HepG2 (cell line): ENCODE data around the gene ANLN. TPM values are rescaled to one million over a fixed set of nuclear protein-coding genes. Genes with fewer than 3 reads are reported as not detected.

Experiments used
- ATAC-seq: fragments of 200-7000 bp; cut with Tn5 transposase; 3 replicates; pipeline ENCODE4 v1.9.1; 2020; ENCODE audit warnings: mild to moderate bottlenecking, moderate library complexity
- BruUV-seq: library from RNA; stranded (reverse); fragments of 400-500 nt; replicated peaks from 2 replicates; lab custom pipeline; 2021; lab: Mats Ljungman, UMichigan
- CTCF ChIA-PET: fragments of 300-600 bp; formaldehyde crosslinking; extraction: SDS; loops from one replicate; lab custom pipeline; 2021; ENCODE audit warnings: low total read pairs, inconsistent platforms, low intra/inter-chr PET ratio; lab: Yijun Ruan, JAX
- POLR2A ChIA-PET: fragments of 350-600 bp; sonication (Branson Sonifier 250); formaldehyde crosslinking; loops from one replicate; lab custom pipeline; 2020; ENCODE audit warnings: antibody characterized with exemption, inconsistent platforms; lab: Yijun Ruan, JAX
- DNase-seq: peaks from one replicate; pipeline ENCODE4 v3.0.0-alpha.2; 2015; ENCODE audit warnings: low spot score
- FAIRE-seq: peaks from 3 replicates; lab custom pipeline; 2011; peaks lifted over from hg19 to GRCh38; lab: Jason Lieb, UNC
- H2AFZ ChIP-seq: one replicate; pipeline ENCODE4 v1.6.1; 2011; ENCODE audit warnings: low read length, inconsistent platforms
- H3K27ac ChIP-seq: fragments of 300-600 bp; 3 replicates; pipeline ENCODE4 v1.8.0; 2011; ENCODE audit warnings: mixed run types, mild to moderate bottlenecking, mixed read lengths, low read length, inconsistent platforms; ENCODE audit not compliant: insufficient read depth; ENCODE audit errors: extremely low read length
- H3K27me3 ChIP-seq, 2 experiments: fragments of 200-600 bp in 1 of 2; 2 replicates in 1 of 2; 3 replicates in 1 of 2; pipeline versions ENCODE4 v1.6.0 to v1.8.0; 2011; ENCODE audit warnings: low read length in 2 of 2, mild to moderate bottlenecking in 2 of 2, moderate library complexity in 2 of 2, inconsistent platforms in 1 of 2; ENCODE audit not compliant: insufficient read depth in 2 of 2, control insufficient read depth in 1 of 2
- H3K36me3 ChIP-seq, 2 experiments: fragments of 200-600 bp in 1 of 2; replicated peaks in 1 of 2; 2 replicates in 1 of 2; 3 replicates in 1 of 2; pipeline versions ENCODE4 v1.5.1 to v1.8.0; 2011; ENCODE audit warnings: low read length in 2 of 2, inconsistent platforms in 1 of 2; ENCODE audit not compliant: insufficient read depth in 2 of 2, control insufficient read depth in 1 of 2
- H3K4me1 ChIP-seq: 2 replicates; pipeline ENCODE4 v1.5.1; 2012; ENCODE audit warnings: low read length, inconsistent platforms; ENCODE audit not compliant: insufficient read depth
- H3K4me2 ChIP-seq: 2 replicates; pipeline ENCODE4 v1.6.0; 2011; ENCODE audit warnings: low read depth, low read length, inconsistent platforms
- H3K4me3 ChIP-seq, 3 experiments: fragments of 200-600 bp in 1 of 3; sonication (generic), shearing (Covaris generic) in 1 of 3; replicated peaks in 1 of 3; 2 replicates each; pipeline ENCODE4 v1.5.1; 2011 to 2016; ENCODE audit warnings: low read length in 3 of 3, inconsistent platforms in 2 of 3, low read depth in 2 of 3, mild to moderate bottlenecking in 2 of 3, control low read depth in 1 of 3, mixed read lengths in 1 of 3; ENCODE audit not compliant: insufficient read depth in 1 of 3
- H3K79me2 ChIP-seq: one replicate; pipeline ENCODE4 v1.6.1; 2011; ENCODE audit warnings: low read length, inconsistent platforms; ENCODE audit not compliant: insufficient read depth
- H3K9ac ChIP-seq: 2 replicates; pipeline ENCODE4 v1.6.0; 2011; ENCODE audit warnings: mild to moderate bottlenecking, low read depth, low read length, inconsistent platforms; ENCODE audit not compliant: insufficient read depth
- H3K9me3 ChIP-seq: 2 replicates; pipeline ENCODE4 v1.5.1; 2012; ENCODE audit warnings: mild to moderate bottlenecking, low read length
- H4K20me1 ChIP-seq: 2 replicates; pipeline ENCODE4 v1.6.0; 2011; ENCODE audit warnings: inconsistent platforms, mild to moderate bottlenecking, low read length, moderate library complexity; ENCODE audit not compliant: insufficient read depth
- BCL3 ChIP-seq: sonication (generic); formaldehyde crosslinking; IDR thresholded peaks from 2 replicates; pipeline ENCODE4 v1.5.1; 2020; ENCODE audit warnings: mild to moderate bottlenecking, missing genetic modification reagents, moderate library complexity
- FOXM1 ChIP-seq: sonication (generic); formaldehyde crosslinking; IDR thresholded peaks from 2 replicates; pipeline ENCODE4 v1.5.0; 2020; ENCODE audit warnings: missing genetic modification reagents
- HNF1B ChIP-seq: sonication (generic); formaldehyde crosslinking; IDR thresholded peaks from 2 replicates; pipeline ENCODE4 v1.5.1; 2020; ENCODE audit warnings: mild to moderate bottlenecking, moderate library complexity, missing genetic modification reagents
- RCOR2 ChIP-seq: IDR thresholded peaks from 2 replicates; pipeline ENCODE4 v1.6.1; 2016; ENCODE audit warnings: missing biosample characterization, missing genetic modification reagents
- THAP8 ChIP-seq: sonication (generic); formaldehyde crosslinking; IDR thresholded peaks from 2 replicates; pipeline ENCODE4 v1.5.1; 2020; ENCODE audit warnings: missing genetic modification reagents, mild to moderate bottlenecking, borderline replicate concordance
- ZFP90 ChIP-seq: sonication (generic); formaldehyde crosslinking; IDR thresholded peaks from 2 replicates; pipeline ENCODE4 v1.8.0; 2022; ENCODE audit warnings: missing genetic modification reagents, mild to moderate bottlenecking, inconsistent platforms, borderline replicate concordance
- ZNF253 ChIP-seq: sonication (generic); formaldehyde crosslinking; IDR thresholded peaks from 2 replicates; pipeline ENCODE4 v1.8.0; 2022; ENCODE audit warnings: mild to moderate bottlenecking, missing genetic modification reagents, borderline replicate concordance
- ZNF605 ChIP-seq: sonication (generic); formaldehyde crosslinking; IDR thresholded peaks from 2 replicates; pipeline ENCODE4 v1.8.0; 2022; ENCODE audit warnings: mild to moderate bottlenecking, missing genetic modification reagents
- ZNF639 ChIP-seq: conservative IDR thresholded peaks from 2 replicates; pipeline ENCODE4 v1.6.1; 2018; ENCODE audit warnings: missing genetic modification reagents
- ZNF646 ChIP-seq: sonication (generic); formaldehyde crosslinking; IDR thresholded peaks from 2 replicates; pipeline ENCODE4 v1.9.0; 2021; ENCODE audit warnings: mild to moderate bottlenecking, missing genetic modification reagents
- WGBS: methylation state at CpG from one replicate; pipeline ENCODE4 v1.1.6; 2017; ENCODE audit warnings: low lambda C conversion rate; 5-methylcytosine and 5-hydroxymethylcytosine counted together
- in situ Hi-C: cut with HindIII; loops from 2 replicates; pipeline ENCODE4 v1.10.0; 2017; ENCODE audit warnings: low pct_unique_long_range_greater_than_20kb; ENCODE audit not compliant: extremely low pct_ligation_motif_present
- intact Hi-C: fragments of 100-400 bp; cut with micrococcal nuclease; formaldehyde crosslinking; loops from one replicate; pipeline ENCODE4 v1.10.0; 2022; ENCODE audit not compliant: unreplicated experiment
- polyA plus RNA-seq, 8 experiments: library from polyadenylated mRNA; depleted of rRNA in 3 of 8; stranded (reverse) in 7 of 8; unstranded in 1 of 8; fragments of >200 nt; fragmentation: Illumina TruSeq in 4 of 8; extraction: Trizol in 4 of 8; gene quantifications; 2 replicates each; pipeline versions ENCODE4 v1.2.1 to v1.2.3, GENCODE V29; 2011 to 2016; ENCODE audit warnings: low read depth in 4 of 8, missing spikeins in 1 of 8, mixed read lengths in 1 of 8; ENCODE audit not compliant: insufficient read depth in 1 of 8
- total RNA-seq, 5 experiments: library from RNA; depleted of rRNA; stranded (reverse); fragments of >200 nt; fragmentation: Illumina TruSeq; extraction: Trizol; gene quantifications; 2 replicates each; pipeline ENCODE4 v1.2.3, GENCODE V29; 2016; ENCODE audit warnings: low read depth in 1 of 5

ANLN gene
- total and polyA plus RNA-seq, 2 of the 13 experiments (the other 11 are each of a cell fraction or from before 2014, with no cell fraction given), result 20.0 to 72.0 TPM

- TF ChIP-seq THAP8 (CRISPR knock-in tag) (no peak), ZNF253 (no peak), FOXM1 (CRISPR knock-in tag) (no peak)
Observed at GRCh38 chr7:36355490-36355889, 34.2 kb upstream of the ANLN start (continued).

GRCh38 chr7:36357054-36357453 is 32.6 kb upstream of the ANLN start:
- Histone ChIP-seq H3K36me3 (no peaks in the 10 kb centered on the region; a peak in 1 of 5 replicates), H3K27ac (no peak overlapping the region), H3K79me2 (no peaks in the 10 kb centered on the region), H3K9me3 (no peaks in the 10 kb centered on the region), H3K27me3 (no peaks in the 10 kb centered on the region), H2AFZ (no peak overlapping the region), H3K9ac (no peak overlapping the region), H3K4me3 (no peak overlapping the region), H4K20me1 (no peaks in the 10 kb centered on the region), H3K4me1 (peaks cover 11% of the 10 kb centered on the region), H3K4me2 (no peak overlapping the region)
- no peak for TF ChIP-seq ZFP90 (CRISPR knock-in tag)
- no peak for TF ChIP-seq ZNF605 (CRISPR knock-in tag)
- TF ChIP-seq BCL3, result no peak
- TF ChIP-seq RCOR2 (CRISPR knock-in tag), result no peak
- TF ChIP-seq ZNF639 (CRISPR knock-in tag), result no peak
- TF ChIP-seq ZNF646 (CRISPR knock-in tag), result no peak
- TF ChIP-seq HNF1B (CRISPR knock-in tag), result no peak
- no peak for DNase-seq
- intact Hi-C loops, result no loop called here
- no TSS peak for BruUV-seq
- POLR2A ChIA-PET, result no interaction called here
- CTCF ChIA-PET, result no interaction called here
- 100% methylated on average over 3 of the region's 3 CpGs for WGBS
- in situ Hi-C loops, result no loop called here
- FAIRE-seq, result no peak
- ATAC-seq, result no peak
